ENCODE results near the gene ZBTB7A. TPM values are rescaled to one million over a fixed set of nuclear protein-coding genes. Genes with fewer than 3 reads are reported as not detected.

The ZBTB7A gene
- total RNA-seq, 1 experiment from 2014 or later: 49.5 TPM

GRCh38 chr19:4037301-4037949, 29.3 kb downstream of the ZBTB7A start:
- H3K4me2 ChIP-seq (ENCODE audit: low read length): no peak overlapping the region
- H3K9me2 ChIP-seq (ENCODE audit: insufficient read depth): no peaks in the 10 kb centered on the region
- H3K79me2 ChIP-seq (ENCODE audit: insufficient read depth, low read length): no peaks in the 10 kb centered on the region
- H3K9ac ChIP-seq (ENCODE audit: low read length): no peak overlapping the region
- no peaks in the 10 kb centered on the region for H3K27me3 ChIP-seq (ENCODE audit: insufficient read depth, low read length)
- H2AFZ ChIP-seq (ENCODE audit: low read depth, low read length, poor library complexity, severe bottlenecking): no peak overlapping the region
- ChIA-PET CTCF (no interaction called here), RAD21 (ENCODE audit: low non-redundant PET in 1 of 2, low total read pairs in 2 of 2, uncharacterized antibody in 2 of 2, unreplicated experiment in 2 of 2) (no interaction called here), POLR2A (no interaction called here)
- TF ChIP-seq ATF3 (IDR thresholded peaks at IDR 0.05): no peak
- TF ChIP-seq JUND (IDR thresholded peaks at IDR 0.05): no peak
- TF ChIP-seq SP1 (IDR thresholded peaks at IDR 0.05; ENCODE audit: low read depth): no peak
- no peak for TF ChIP-seq SRF (IDR thresholded peaks at IDR 0.05; ENCODE audit: low read depth)
- TF ChIP-seq ZBTB33 (IDR thresholded peaks at IDR 0.05; ENCODE audit: extremely low read depth, insufficient replicate concordance, low read length): no peak
- TF ChIP-seq EZH2phosphoT487 (IDR thresholded peaks at IDR 0.05; ENCODE audit: borderline replicate concordance): no peak
- TF ChIP-seq ELF1 (IDR thresholded peaks at IDR 0.05; ENCODE audit: borderline replicate concordance, low read depth): no peak
- TF ChIP-seq CEBPB (IDR thresholded peaks at IDR 0.05; ENCODE audit: low read depth): no peak
- no peak for TF ChIP-seq SIN3A (IDR thresholded peaks at IDR 0.05; ENCODE audit: low read depth)
- TF ChIP-seq FOSL1 (IDR thresholded peaks at IDR 0.05; ENCODE audit: low read depth): no peak
- no peak for TF ChIP-seq TCF7L2 (IDR thresholded peaks at IDR 0.05; ENCODE audit: borderline replicate concordance, extremely low read depth, insufficient read depth, insufficient read length)
- TF ChIP-seq POLR2AphosphoS5 (IDR thresholded peaks at IDR 0.05; ENCODE audit: low read depth, low read length): no peak
- no peak for TF ChIP-seq REST (IDR thresholded peaks at IDR 0.05; ENCODE audit: low read depth)
- TF ChIP-seq RAD21 (IDR thresholded peaks at IDR 0.05; ENCODE audit: low read depth): no peak
- TF ChIP-seq POLR2A (IDR thresholded peaks at IDR 0.05; ENCODE audit: borderline replicate concordance, extremely low read depth, insufficient read depth, insufficient read length): no peak
- TF ChIP-seq ZFX (IDR thresholded peaks at IDR 0.05): no peak
- no peak for DNase-seq (ENCODE audit: low read depth, low spot score)
- BruUV-seq (replicated peaks): no TSS peak
- H4K20me1 ChIP-seq (ENCODE audit: insufficient read depth): no peaks in the 10 kb centered on the region
- H3K27ac ChIP-seq (ENCODE audit: low read depth, low read length): no peak overlapping the region
- peaks cover 0 to 6% of the 10 kb centered on the region in 2 experiments; a peak in 1 of 4 replicates for H3K9me3 ChIP-seq (ENCODE audit: control insufficient read depth in 1 of 2, insufficient read depth in 1 of 2, low read depth in 1 of 2, low read length in 2 of 2)
- ATAC-seq: no peak
- H3K4me3 ChIP-seq (replicated peaks in 1 of 2; ENCODE audit: low read depth in 1 of 2, low read length in 2 of 2): no peak overlapping the region
- intact Hi-C loops (cut with micrococcal nuclease): no loop called here
- peaks cover 3 to 20% of the 10 kb centered on the region in 2 experiments; a peak in 3 of 4 replicates for H3K36me3 ChIP-seq (ENCODE audit: control insufficient read depth in 1 of 2, insufficient read depth in 2 of 2, low read length in 2 of 2)
- no peaks in the 10 kb centered on the region for H3K4me1 ChIP-seq (ENCODE audit: control insufficient read depth in 1 of 2, insufficient read depth in 2 of 2, low read length in 2 of 2)
